SKM-1 (cell line): ENCODE results near the gene ALOX15.
"Not testable (repeated sequence)": the region's sequence is repeated elsewhere in the genome, so short reads cannot be mapped to it uniquely, and the experiment has no call there.

ENCODE experiments used
- DNase-seq: peaks from one replicate; lab custom pipeline; 2025; ENCODE audit not compliant: unreplicated experiment; lab: John Stamatoyannopoulos, UW

The ALOX15 gene

GRCh38 chr17:4641297-4642195 lies at the start of gene ALOX15:
TSS of gene ALOX15 (minus strand) at chr17:4641678. CDS start at chr17:4641651, 27 bp downstream.
- no peak for DNase-seq

GRCh38 chr17:4690745-4691144 lies 49.3 kb upstream of the ALOX15 start:
- no peak for DNase-seq

GRCh38 chr17:4689872-4690271 lies 48.4 kb upstream of the ALOX15 start:
- DNase-seq: not testable (repeated sequence)

DNA sequence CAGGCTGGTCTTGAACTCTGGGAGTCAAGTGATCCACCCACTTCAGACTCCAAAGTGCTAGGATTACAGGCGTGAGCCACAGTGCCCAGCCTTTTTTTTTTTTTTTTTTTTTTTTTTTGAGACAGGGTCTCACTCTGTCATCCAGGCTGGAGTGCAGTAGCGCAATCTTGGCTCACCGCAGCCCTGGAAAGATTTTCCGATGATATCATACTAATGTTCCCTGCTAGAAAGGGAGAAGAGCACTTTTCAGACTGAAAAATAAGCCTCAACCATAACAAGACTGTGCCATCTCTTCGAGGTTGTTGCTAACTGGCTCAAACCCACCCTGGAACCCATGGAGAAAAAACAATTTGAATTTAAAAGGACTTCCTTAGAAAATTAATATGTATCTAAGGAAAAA lies 42.3 kb upstream of the ALOX15 start:
- not testable (repeated sequence) for DNase-seq

DNA sequence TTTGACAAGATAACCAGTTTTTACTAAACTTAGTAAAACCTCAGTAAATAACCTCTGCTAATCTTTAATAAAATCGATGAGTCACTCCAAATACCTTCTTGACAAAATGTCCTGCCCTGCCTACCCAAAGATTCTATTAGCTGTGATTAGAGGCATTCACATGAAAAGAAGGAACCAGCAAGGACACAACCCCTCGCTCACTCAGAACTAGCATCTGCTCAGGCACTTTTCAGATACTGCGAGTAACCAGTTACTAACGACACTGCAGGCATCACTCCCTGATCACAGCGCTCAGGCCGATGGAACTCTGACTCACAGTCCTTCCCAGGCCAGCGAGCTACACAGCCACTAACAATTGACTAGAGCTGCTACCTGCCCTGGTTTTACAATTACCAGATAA lies 38.2 kb upstream of the ALOX15 start:
- no peak for DNase-seq

DNA sequence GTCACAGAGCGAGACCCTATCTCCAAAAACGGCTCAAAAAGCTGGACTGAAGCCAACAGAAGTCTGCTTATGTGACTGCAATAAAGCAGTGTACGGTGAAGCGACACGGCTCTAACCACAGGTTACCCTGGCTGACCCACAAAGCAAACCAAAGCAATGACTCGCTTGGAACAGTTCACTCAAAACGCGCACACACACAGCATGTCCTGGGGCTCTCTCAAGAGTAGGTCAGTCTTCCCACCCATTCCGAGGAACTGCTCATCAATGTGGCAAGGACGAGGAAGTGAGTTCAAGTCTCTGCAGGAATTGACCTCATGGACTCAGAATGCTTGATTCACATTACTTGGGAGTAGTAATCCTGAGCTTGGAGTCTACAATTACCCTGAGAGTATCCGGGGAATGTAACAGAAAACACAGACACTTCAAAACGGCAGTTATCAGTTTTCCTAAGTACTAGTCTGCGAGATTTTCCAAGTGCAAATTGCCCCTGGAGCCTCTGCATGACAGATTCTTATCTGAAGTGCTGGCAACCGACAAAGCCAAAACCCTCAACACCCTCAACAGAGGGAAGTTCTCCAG lies 37.1 kb upstream of the ALOX15 start:
- no peak for DNase-seq

GRCh38 chr17:4676791-4677190 lies 35.3 kb upstream of the ALOX15 start:
- DNase-seq: no peak

DNA sequence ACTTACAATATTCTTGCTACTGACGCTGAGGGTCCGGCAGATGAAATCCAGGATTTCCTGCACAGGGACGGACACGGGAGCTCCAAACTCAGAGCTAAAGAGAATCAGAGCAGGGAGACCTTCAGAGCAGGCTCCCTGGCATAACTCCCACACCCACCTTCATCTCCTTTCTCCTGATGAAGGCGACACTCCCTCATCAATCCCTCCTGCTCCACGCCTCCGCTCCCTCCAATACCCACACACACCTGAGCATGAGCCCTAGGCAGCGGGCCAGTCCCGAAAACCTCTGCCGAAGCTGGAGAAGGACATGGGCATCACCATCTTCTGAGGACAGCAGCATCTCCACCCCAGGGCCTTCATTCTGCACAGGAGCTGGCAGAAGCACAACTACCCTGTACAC lies 34.3 kb upstream of the ALOX15 start:
- DNase-seq: no peak

- no peak for DNase-seq
Observed at GRCh38 chr17:4674685-4674998, 33.2 kb upstream of the ALOX15 start.

GRCh38 chr17:4673986-4674684 lies 32.7 kb upstream of the ALOX15 start:
- DNase-seq: no peak

GRCh38 chr17:4673169-4673568 lies 31.7 kb upstream of the ALOX15 start:
- no peak for DNase-seq

GRCh38 chr17:4672751-4673150 lies 31.3 kb upstream of the ALOX15 start:
- DNase-seq: no peak

GRCh38 chr17:4672055-4672630 lies 30.7 kb upstream of the ALOX15 start:
- no peak for DNase-seq

DNA sequence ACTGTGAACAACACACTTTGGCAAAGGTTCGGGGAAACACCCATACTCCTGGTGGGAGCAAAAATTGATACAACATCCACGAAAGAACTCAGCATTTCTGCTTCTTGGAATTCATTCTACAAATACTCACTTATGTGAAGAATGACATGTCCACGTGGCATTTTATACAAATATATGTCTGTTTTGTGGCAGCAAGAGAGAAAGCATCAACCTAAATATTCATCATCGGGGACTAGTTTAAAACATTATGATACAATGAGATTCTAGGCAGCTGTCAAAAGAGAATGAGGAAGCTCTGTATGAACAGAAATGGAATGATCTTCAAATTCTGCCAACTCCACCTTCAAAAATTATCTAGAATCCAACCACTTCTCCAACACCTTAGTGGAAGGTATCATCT lies 25.7 kb upstream of the ALOX15 start:
- no peak for DNase-seq

GRCh38 chr17:4666296-4666695 lies 24.8 kb upstream of the ALOX15 start:
- no peak for DNase-seq

- no peak for DNase-seq
Observed at GRCh38 chr17:4665027-4665426, 23.5 kb upstream of the ALOX15 start.

DNA sequence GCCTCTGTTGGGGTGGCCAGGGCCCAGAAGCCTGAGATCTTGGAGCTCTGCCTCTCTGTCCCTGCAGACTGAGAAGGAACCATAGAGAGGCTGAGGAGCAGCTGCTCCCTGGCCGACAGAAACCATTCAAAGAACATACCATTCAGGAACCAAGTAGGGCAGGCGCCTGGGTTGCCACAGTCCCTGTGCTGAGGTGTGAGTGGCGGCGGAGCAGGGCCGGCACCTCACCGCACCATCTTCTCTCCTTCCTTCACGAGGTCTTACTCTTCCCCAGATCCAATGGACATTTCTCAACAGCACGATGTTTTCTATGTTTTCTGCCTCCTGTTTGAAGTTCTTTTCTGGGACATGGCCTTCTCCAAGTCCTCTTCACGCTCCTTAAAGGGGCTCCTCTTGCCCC lies 22.8 kb upstream of the ALOX15 start:
- DNase-seq: no peak

DNA sequence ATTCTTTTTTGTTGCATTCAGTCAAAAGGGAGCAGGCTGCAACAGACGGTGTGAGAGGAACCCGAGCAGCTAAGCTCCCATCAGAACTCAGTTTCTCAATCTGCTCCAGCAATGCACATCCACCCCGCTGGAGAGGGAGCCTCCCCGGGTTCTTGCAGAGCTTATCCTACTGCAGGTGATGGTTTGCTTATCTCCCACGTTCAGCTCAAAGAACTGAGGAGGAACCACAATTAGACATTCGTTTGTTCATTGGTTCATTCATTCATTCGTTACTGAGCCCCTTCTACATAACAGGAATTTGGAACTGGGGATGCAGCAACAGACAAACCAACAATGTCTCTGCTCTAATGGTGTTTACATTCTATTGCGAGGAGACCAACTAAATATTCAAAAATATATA lies 22.2 kb upstream of the ALOX15 start:
- no peak for DNase-seq

DNA sequence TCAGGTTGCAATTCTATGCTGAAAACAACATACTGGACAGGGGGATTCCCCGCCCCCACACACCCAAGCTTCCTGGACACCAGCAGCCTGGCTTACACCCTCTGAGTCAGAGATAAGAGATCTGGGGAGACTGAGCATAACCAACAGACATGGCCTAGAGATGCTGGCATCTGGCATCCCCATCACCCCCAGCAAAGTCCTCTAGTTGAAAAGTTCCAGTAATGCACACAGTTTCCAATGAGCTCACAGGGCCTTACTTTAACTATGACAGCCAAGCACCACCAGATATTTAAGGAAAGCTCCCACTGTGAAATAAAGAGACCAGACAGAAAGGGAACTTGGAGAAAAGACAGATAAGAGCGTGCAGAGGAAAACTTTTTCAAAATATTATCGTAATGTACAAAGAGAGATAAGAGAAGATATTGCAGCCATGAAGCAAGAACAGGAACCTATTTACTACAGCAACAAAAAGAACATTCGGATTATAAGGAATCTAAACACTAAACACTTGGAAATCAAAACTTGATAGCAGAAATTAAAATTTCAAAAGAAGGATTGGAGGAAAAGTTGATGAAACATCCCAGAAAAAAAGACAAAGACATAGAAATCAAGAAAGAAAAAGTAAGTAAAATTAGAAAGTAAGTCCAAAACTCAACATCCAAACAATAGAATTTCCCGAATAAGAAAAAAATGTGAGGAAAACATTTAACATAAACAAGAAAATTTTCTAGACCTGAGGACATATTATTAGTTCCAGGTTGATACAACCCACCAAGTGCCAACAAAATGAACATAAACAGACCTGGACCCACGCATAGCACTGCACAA lies 17.2 kb upstream of the ALOX15 start:
- DNase-seq: no peak

- no peak for DNase-seq
Observed at GRCh38 chr17:4657678-4658077, 16.2 kb upstream of the ALOX15 start.

DNA sequence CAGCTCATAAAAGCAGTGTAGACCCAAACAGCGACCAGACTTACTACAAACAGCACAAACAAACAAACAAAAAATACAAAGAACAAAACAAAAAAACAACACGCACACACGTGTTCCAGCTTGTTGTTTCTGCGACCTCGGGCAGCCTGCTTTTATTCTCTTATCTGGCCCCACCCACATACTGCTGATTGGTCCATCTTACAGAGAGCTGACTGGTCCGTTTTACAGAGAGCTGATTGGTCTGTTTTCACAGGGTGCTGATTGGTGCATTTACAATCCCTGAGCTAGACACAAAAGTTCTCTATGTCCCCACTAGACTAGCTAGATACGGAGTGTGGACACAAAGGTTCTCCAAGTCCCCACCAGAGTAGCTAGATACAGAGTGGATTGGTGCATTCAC lies 14.5 kb upstream of the ALOX15 start:
- not testable (repeated sequence) for DNase-seq
